Stimulated activated effector memory CD8-positive, alpha-beta T cell treated with anti-CD3 and anti-CD28 coated beads, Interleukin-12 subunit alpha, Interleukin-12 subunit beta, amount 100 ng/mL, for 72 hours (primary cell): ENCODE data around the gene BSDC1.
"Not testable (repeated sequence)": the region's sequence is repeated elsewhere in the genome, so short reads cannot be mapped to it uniquely, and the experiment has no call there.

Experiments
- ATAC-seq: fragments of 150-1000 bp; cut with Tn5 transposase; 2 replicates; pipeline ENCODE4 v1.10.0; 2021
- DNase-seq, 2 donors: peaks; one replicate each; pipeline ENCODE4 v3.0.0; 2021 to 2022; ENCODE audit warnings: low spot score in 2 of 2
- H3K27ac Mint-ChIP-seq: one replicate; pipeline ENCODE4 v1.8.0; 2022; ENCODE audit warnings: mild to moderate bottlenecking, mixed read lengths
- H3K36me3 Mint-ChIP-seq: one replicate; pipeline ENCODE4 v1.8.0; 2022; ENCODE audit warnings: mild to moderate bottlenecking, mixed read lengths
- H3K4me1 Mint-ChIP-seq: one replicate; pipeline ENCODE4 v1.8.0; 2022; ENCODE audit warnings: mixed read lengths
- H3K4me3 Mint-ChIP-seq: one replicate; pipeline ENCODE4 v1.8.0; 2022; ENCODE audit warnings: mild to moderate bottlenecking, mixed read lengths
- H3K9me3 Mint-ChIP-seq: one replicate; pipeline ENCODE4 v1.8.0; 2022; ENCODE audit warnings: mixed read lengths

The BSDC1 gene, protein sequence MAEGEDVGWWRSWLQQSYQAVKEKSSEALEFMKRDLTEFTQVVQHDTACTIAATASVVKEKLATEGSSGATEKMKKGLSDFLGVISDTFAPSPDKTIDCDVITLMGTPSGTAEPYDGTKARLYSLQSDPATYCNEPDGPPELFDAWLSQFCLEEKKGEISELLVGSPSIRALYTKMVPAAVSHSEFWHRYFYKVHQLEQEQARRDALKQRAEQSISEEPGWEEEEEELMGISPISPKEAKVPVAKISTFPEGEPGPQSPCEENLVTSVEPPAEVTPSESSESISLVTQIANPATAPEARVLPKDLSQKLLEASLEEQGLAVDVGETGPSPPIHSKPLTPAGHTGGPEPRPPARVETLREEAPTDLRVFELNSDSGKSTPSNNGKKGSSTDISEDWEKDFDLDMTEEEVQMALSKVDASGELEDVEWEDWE

DNA sequence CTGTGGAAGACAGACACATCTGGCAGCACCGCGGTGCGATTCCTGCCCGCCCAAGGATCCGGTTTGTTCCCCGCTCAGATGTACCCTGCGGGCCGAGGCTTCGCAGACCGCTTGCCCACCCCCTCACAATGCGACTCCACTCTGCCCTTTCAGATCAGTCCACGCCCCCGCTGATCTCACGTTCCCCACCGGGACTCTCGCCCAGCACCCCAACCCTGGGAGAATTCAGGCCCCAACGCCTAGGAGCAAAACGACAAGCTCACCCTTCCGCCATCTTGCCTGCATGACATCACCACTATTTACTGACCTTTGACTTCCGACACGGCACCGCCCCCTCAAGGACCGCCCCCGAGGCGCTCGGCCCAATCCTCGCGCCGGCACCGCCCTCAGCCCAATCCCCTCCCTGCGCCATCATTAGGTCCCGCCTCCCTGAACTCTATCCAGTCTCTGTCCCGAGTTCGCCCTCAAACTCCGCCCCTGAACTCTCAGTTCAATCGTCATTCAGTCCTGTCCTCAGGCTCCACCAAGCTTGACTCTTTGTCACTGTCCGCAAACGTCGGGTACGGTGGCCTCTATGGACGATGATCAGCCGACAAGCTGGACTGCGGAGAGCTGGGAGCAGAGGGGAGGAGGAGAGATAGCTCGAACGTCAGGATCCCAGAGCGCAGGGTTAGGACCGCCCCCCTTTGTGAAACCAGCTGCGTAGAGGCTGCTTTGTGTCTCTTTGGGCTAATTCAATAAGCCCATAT lies at the start of gene BSDC1:
BSDC1 (minus strand) TSS at position 301 of the 749 bp plus-strand sequence; CDS start at position 274, 27 bp downstream.
- Mint-ChIP-seq H3K4me3 (peak within 1 kb of the TSS; percentile 90), H3K4me1 (peaks cover 30% of the 10 kb centered on the region), H3K36me3 (peaks cover 18% of the 10 kb centered on the region), H3K9me3 (no peaks in the 10 kb centered on the region), H3K27ac (peak within 1 kb of the TSS; percentile 97)
- ATAC-seq (peak; percentile 97), DNase-seq (peak; percentile 93 to 99)

DNA sequence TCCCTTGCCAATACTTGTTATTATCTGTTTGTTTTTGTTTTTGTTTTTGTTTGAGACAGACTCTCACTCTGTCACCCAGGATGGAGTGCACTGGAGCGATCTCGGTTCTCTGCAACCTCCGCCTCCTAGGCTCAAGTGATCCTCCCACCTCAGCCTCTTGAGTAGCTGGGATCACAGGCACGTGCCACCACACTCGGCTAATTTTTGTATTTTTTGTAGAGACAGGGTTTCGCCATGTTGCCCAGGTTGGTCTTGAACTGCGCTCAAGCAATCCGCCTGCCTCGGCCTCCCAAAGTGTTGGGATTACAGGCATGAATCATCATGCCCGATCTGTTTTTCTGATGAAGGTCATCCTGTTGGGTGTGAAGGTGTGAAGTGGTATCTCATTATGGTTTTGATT lies 47.2 kb upstream of the BSDC1 start:
- H3K9me3 Mint-ChIP-seq, H3K36me3 Mint-ChIP-seq, ATAC-seq, H3K27ac Mint-ChIP-seq, H3K4me3 Mint-ChIP-seq, H3K4me1 Mint-ChIP-seq, DNase-seq: not testable (repeated sequence)

DNA sequence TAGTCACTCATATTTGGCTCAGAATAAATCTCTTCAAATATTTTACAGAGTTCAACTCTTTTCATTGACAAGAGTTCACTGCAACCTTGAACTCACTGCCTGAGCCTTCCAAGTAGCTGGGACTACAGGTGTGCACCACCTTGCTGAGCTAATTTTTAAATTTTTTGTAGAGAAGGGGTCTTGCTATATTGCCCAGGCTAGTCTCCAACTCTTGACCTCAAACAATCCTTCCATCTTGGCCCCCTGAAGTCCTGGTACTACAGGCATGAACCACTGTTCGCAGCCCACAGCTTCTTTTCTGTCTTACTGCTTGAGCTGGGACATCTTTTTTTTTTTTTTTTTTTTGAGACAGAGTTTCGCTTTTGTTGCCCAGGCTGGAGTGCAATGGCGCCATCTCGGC lies 44.5 kb upstream of the BSDC1 start:
- not testable (repeated sequence) for DNase-seq, H3K9me3 Mint-ChIP-seq, H3K4me3 Mint-ChIP-seq, H3K27ac Mint-ChIP-seq, H3K4me1 Mint-ChIP-seq, H3K36me3 Mint-ChIP-seq, ATAC-seq

DNA sequence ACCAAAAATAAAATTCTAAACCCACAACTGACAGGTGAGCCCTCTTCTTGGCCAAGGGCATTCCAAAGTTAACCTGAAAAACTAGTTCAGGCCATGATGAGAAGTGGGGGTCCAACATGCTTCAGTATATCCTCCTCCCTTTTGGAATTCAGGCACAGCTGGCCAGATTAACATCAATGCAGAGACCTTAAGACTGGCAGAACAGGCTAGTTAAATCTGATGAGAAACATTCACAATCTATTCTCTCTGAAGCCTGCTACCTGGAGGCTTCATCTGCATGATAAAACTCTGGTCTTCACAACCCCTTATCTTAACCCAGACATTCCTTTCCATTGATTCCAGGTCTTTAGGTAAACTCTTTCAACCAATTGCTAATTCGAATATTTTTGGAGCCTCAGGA lies 43.9 kb upstream of the BSDC1 start:
- no peak for ATAC-seq
- no peak for DNase-seq
- Mint-ChIP-seq H3K27ac (no peak overlapping the region), H3K9me3 (no peaks in the 10 kb centered on the region), H3K4me1 (no peaks in the 10 kb centered on the region), H3K4me3 (no peak overlapping the region), H3K36me3 (no peaks in the 10 kb centered on the region)

DNA sequence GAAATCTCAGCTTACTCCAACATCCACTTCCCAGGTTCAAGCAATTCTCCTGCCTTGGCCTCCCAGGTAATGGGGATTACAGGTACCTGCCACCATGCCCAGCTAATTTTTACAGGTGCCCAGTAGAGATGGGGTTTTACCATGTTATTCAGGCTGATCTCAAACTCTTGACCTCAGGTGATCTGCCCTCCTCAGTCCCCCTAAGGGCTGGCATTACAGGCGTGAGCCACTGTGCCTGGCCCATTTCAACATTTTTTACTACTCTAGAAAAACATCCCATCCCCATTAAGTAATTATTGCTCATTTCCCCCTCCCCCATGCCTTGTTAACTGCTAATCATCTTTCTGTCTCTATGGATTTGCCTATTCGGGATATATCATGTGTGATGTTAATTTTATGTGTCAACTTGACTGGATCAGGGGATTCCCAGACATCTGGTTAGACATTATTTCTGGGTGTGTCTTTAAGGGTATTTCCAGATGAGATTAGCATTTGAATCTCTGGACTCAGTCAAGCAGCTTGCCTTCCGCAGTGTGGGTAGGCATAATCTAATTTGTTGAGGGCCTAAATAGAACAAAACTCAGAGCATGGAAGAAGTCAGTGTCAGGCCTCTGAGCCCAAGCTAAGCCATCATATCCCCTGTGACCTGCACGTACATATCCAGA lies 37.6 kb upstream of the BSDC1 start:
- no peak for ATAC-seq
- Mint-ChIP-seq H3K27ac (no peak overlapping the region), H3K4me1 (no peaks in the 10 kb centered on the region), H3K9me3 (no peaks in the 10 kb centered on the region), H3K4me3 (no peak overlapping the region), H3K36me3 (no peaks in the 10 kb centered on the region)
- DNase-seq: no peak

DNA sequence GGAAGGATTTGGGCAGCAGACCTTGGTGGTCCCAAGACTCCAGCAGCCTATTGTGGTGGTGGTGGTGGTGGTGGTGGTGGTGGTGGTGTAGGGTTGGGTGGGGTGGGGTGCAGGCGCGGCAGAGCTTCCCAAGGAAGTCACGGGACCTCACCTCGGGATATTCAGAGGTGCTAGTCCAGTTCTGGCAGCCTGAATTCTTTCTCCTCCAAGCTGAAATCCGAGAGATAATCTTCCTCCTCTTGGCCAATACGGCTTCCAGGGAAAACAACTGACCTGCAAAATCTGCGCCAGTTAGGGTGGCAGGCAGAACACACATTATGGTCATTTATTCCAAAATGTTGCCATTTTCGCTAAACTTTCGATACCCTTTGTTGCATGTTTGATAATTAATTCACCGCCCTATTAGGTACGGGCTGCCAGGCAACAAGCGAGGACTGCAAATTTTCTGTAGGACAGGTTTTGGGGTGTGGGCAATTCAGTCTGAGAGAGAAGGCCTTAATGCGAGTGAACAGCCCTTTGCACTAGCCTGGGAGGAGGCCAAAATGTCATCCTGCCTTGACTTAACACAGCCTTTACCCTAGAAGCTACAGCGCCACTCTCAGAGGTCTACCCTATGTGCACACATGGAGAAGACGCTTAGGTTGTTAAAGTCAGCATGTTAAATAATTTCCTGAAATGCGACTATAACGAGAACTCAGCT lies 33.2 kb upstream of the BSDC1 start:
- H3K4me3 Mint-ChIP-seq: no peak overlapping the region
- no peaks in the 10 kb centered on the region for H3K36me3 Mint-ChIP-seq
- no peaks in the 10 kb centered on the region for H3K9me3 Mint-ChIP-seq
- no peaks in the 10 kb centered on the region for H3K4me1 Mint-ChIP-seq
- DNase-seq: no peak
- no peak for ATAC-seq
- H3K27ac Mint-ChIP-seq: no peak overlapping the region

DNA sequence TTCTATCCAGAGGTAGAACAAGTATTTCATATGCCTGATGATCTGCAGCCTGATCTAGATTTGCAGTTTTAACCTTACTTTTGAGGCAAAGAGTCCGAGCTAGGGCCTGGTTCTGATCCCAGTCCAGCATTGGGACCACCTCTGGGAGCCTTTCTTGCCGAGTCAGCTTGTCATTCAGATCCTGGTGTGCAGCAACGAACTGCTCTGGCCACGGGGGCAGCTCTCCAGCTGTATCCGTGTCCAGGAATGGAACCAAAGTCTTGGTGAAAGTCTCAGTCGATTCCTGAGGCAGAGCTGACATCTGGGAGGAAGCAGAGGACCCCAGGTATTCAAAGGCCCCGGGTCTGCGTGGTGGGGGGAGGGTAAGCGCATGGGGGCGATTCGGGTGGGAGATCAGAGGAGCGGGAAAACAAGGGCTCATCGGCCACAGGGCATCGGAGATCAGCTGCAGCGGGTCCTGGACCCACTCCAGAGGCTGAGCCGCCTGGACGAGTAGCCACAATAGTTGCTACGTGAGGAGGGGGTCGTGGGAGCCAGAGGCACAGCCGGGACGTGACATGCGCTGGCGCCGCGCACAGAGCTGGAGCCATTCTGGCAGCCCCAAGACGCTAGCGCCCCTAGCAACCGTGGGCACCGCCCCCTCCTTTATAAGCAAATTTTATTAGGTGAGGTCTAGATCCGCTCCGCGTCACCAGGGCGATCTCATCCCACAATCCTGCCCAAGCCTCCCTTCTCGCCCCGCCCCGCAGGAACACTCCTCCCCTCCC lies 32.4 kb upstream of the BSDC1 start:
- Mint-ChIP-seq H3K4me1 (no peaks in the 10 kb centered on the region), H3K36me3 (no peaks in the 10 kb centered on the region), H3K4me3 (no peak overlapping the region), H3K27ac (no peak overlapping the region), H3K9me3 (no peaks in the 10 kb centered on the region)
- ATAC-seq: no peak
- no peak for DNase-seq

DNA sequence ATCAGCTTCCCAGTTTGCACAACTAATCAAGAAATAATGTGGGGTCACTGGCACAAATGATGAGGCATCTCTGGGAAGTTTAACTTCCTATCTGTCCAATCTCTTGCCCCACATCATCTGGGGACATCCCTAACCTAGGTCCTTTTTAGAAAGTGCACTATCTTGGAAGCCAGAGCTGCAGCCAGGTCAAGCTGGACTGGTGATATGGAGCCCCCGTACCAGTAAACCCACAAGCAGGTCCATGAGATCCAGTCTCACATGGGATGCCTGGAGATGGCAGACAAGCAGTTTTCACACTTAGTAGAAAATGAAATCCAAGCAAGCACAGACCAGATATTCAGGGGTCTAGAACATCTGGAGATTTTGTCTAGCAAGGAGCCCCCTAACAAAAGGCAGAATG lies 27.5 kb upstream of the BSDC1 start:
- DNase-seq (no peak), ATAC-seq (no peak)
- no peaks in the 10 kb centered on the region for H3K4me1 Mint-ChIP-seq
- H3K9me3 Mint-ChIP-seq: no peaks in the 10 kb centered on the region
- H3K36me3 Mint-ChIP-seq: no peaks in the 10 kb centered on the region
- no peak overlapping the region for H3K4me3 Mint-ChIP-seq
- no peak overlapping the region for H3K27ac Mint-ChIP-seq

DNA sequence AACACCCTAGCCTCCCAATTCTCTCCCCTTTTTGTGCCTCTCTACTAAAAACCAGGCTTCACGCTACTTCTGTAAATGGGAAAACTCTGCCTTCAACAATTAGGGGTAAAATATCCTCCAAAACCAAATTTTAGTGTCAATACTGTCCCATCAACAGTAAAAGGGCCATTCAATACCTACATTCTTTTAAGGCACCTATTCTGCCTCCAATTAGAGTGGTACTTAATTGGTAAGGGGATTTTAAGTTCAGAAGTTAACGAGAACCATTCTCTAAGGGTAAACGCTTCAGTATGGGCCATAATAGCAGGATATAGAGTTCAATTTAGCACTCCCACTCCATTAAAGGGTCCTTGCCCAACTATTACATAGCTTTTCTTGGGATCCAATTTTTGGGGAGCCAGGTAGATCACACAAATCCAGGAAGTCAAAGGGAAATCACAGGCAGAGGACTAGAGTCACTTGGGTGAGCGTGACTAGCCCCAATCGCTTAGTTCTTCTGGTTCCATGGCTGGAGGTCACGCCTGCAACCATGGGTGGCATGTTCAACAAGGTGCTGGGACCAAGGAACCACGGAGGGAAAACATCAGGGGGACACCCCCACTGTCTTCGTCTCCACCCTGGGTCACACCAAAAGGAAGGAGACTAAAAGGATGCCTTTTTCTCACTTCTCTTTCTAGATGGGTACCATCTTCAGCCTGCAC lies 20.1 kb upstream of the BSDC1 start:
- DNase-seq (no peak), ATAC-seq (no peak)
- Mint-ChIP-seq H3K36me3 (no peaks in the 10 kb centered on the region), H3K9me3 (no peaks in the 10 kb centered on the region), H3K4me1 (peaks cover 5% of the 10 kb centered on the region), H3K4me3 (no peak overlapping the region), H3K27ac (peak overlapping the region; percentile 74)

DNA sequence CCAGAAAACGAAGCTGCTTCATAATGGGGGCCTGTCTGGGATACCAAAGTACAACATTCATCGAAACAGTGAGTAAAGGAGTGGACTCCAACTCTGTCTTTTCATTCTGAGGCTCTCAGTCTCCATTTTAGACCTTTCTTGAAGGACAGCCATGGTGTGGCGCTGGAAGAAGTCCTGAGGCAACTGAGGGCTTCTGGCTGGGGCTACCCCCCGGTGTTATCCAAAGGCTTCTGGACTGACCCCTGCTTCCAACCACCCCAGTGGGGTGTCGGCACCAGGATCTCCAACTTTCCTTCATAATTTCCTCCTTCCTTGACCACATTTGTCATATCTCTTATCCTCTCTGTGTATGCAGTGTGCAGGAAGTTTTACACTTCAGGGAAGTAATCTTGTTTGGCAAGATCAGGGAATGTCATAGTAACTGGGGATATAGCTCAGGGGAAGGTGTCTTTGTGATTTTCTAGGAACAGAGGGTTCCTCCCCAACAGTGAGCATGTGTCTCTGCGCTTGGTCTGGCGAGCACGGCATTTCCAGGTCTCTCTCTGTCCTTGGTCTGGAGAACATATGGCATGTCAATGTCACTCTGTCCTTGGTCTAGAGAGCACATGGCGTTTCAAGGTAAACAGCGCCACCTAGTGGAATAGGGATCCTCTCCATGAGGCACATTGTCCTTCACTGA lies 19.4 kb upstream of the BSDC1 start:
- H3K9me3 Mint-ChIP-seq: no peaks in the 10 kb centered on the region
- H3K4me1 Mint-ChIP-seq: peaks cover 5% of the 10 kb centered on the region
- peak; percentile 65 to 84 for DNase-seq
- peak overlapping the region; percentile 74 for H3K27ac Mint-ChIP-seq
- no peaks in the 10 kb centered on the region for H3K36me3 Mint-ChIP-seq
- H3K4me3 Mint-ChIP-seq: no peak overlapping the region
- peak; percentile 88 for ATAC-seq

DNA sequence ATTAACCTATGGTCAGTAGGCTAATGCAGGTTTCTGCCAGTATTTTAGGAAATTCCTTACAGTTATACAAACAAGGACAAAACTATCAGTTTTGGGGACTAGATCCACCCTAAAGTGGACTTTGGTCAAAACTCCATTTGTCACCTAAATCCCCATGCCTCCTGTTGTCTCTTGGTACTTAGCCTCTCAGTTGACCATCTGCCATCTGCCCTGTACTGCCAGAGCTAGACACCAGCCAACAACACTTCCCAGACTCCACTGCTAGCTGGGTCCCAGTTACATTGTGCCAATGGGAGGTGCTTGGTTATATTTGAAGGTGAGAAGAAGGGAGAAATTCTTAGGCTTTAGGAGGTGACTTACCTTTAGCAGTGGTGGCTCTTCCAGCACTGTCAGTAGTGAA lies 17.0 kb upstream of the BSDC1 start:
- H3K4me3 Mint-ChIP-seq: no peak overlapping the region
- H3K27ac Mint-ChIP-seq: no peak overlapping the region
- ATAC-seq: no peak
- H3K4me1 Mint-ChIP-seq: peaks cover 5% of the 10 kb centered on the region
- no peak for DNase-seq
- H3K9me3 Mint-ChIP-seq: no peaks in the 10 kb centered on the region
- H3K36me3 Mint-ChIP-seq: no peaks in the 10 kb centered on the region

DNA sequence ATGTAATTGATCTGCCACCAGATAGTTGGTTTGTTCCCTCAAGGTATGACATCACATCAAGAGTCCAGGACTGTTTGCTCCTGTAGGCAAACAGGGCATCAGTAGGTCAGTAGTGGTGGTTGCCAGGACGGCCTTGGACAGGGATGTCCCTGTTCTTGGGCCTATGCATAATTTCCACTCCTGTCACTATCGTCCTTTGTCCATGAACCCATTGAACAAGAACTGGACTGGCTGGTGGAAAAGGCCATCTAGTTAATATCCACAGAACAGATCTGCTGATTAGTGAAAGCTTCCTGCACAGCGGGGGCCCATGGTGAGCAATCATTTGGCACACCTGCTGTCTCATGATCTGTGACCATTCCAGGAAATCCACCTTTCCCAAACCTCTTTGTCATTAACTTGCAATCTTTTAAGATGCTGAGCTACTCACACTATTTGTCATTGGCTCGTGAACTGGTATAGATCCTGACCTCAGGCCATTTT lies 12.4 kb upstream of the BSDC1 start:
- Mint-ChIP-seq H3K36me3 (no peaks in the 10 kb centered on the region), H3K4me3 (no peak overlapping the region), H3K27ac (no peak overlapping the region), H3K9me3 (no peaks in the 10 kb centered on the region), H3K4me1 (no peaks in the 10 kb centered on the region)
- ATAC-seq: no peak
- no peak for DNase-seq

DNA sequence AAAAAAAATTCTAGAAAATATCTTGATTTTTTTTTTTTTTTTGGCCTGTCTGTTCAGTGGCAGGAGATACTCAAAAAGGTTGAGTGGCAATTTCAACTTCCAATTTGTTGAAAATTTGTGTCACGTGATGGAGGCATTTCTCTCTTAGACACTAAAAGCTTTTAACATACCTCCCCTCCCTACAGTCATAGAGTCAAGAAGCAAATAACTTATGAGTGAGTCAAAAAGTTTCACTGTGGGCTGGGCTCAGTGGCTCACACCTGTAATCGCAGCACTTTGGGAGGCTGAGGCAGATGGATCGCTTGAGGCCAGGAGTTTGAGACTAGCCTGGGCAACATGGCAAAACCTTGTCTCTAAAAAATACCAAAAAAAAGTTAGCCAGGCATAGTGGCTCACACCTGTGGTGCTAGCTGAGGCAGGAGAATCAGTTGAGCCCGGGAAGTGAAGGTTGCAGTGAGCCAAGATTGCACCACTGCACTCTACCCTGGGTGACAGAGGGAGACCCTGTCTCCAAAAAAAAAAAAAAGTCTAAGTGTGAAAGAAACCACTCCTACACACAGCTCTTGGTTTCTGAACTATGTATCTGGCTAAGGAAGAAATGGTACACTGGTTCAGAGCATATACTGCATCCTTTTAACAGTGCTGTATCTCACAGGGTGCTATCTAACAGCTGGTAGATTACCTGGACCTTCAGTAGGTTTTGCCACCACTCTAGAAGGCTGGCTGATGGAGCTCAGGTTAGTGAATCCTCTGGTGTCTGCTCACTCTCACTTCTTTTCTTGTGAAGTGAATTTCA lies 11.6 kb upstream of the BSDC1 start:
- no peak overlapping the region for H3K27ac Mint-ChIP-seq
- ATAC-seq: peak; percentile 37

More for the DNA sequence above, 11.6 kb upstream of the BSDC1 start:
- peaks cover 2% of the 10 kb centered on the region for H3K4me1 Mint-ChIP-seq
- H3K36me3 Mint-ChIP-seq: no peaks in the 10 kb centered on the region
- H3K9me3 Mint-ChIP-seq: no peaks in the 10 kb centered on the region
- no peak for DNase-seq
- no peak overlapping the region for H3K4me3 Mint-ChIP-seq
